Germinal center (tissue), 1 donor: ENCODE results near the gene ACAP1.
"Not testable (repeated sequence)": the region's sequence is repeated elsewhere in the genome, so short reads cannot be mapped to it uniquely, and the experiment has no call there.

ENCODE experiments used
- DNase-seq: peaks from one replicate; pipeline ENCODE4 v3.0.0; 2012; ENCODE audit warnings: mixed read lengths, low spot score

The ACAP1 gene

GRCh38 chr17:7329997-7330637 is 6.2 kb upstream of the ACAP1 start:
- DNase-seq, result peak; percentile 91

GRCh38 chr17:7330638-7331015 is 5.7 kb upstream of the ACAP1 start:
- no peak for DNase-seq

GRCh38 chr17:7332111-7332510 is 4.2 kb upstream of the ACAP1 start:
- no peak for DNase-seq

GRCh38 chr17:7332600-7333069 is 3.7 kb upstream of the ACAP1 start:
- not testable (repeated sequence) for DNase-seq

GRCh38 chr17:7334938-7335538 is 1.3 kb upstream of the ACAP1 start:
- DNase-seq, result no peak

GRCh38 chr17:7335765-7336164 is 564 bp upstream of the ACAP1 start:
- not testable (repeated sequence) for DNase-seq

GRCh38 chr17:7337600-7337999 is 1.3 kb downstream of the ACAP1 start:
- DNase-seq, result not testable (repeated sequence)

GRCh38 chr17:7340179-7340578 is 3.9 kb downstream of the ACAP1 start:
- DNase-seq, result no peak

- DNase-seq, result no peak
These were observed 5.5 kb downstream of the ACAP1 start for GRCh38 chr17:7341842-7342241.

GRCh38 chr17:7343250-7343649 is 6.9 kb downstream of the ACAP1 start:
- DNase-seq, result no peak

- DNase-seq, result no peak
These were observed 10.7 kb downstream of the ACAP1 start for GRCh38 chr17:7346761-7347614.

- DNase-seq, result no peak
These were observed 11.5 kb downstream of the ACAP1 start for GRCh38 chr17:7347630-7348477.

GRCh38 chr17:7348478-7349242 is 12.3 kb downstream of the ACAP1 start:
- DNase-seq, result no peak

- DNase-seq, result peak; percentile 79
These were observed 15.6 kb downstream of the ACAP1 start, which contains the start of gene KCTD11 for GRCh38 chr17:7351665-7352502. KCTD11 (plus strand) TSS chr17:7352162.

GRCh38 chr17:7352503-7352889 is 16.2 kb downstream of the ACAP1 start:
- no peak for DNase-seq

- DNase-seq, result no peak
These were observed 16.7 kb downstream of the ACAP1 start for GRCh38 chr17:7352910-7353635.

GRCh38 chr17:7354262-7354843 is 18.0 kb downstream of the ACAP1 start:
- DNase-seq, result no peak

- no peak for DNase-seq
These were observed 18.7 kb downstream of the ACAP1 start, which contains the start of gene TMEM95 for GRCh38 chr17:7355053-7355452. TMEM95 (plus strand) TSS chr17:7355156; CDS start chr17:7355205, 49 bp downstream.

- no peak for DNase-seq
These were observed 19.2 kb downstream of the ACAP1 start for GRCh38 chr17:7355573-7355972.
